ENCODE measurements around the gene TRAPPC4. TPM values are rescaled to one million over a fixed set of nuclear protein-coding genes. Genes with fewer than 3 reads are reported as not detected.

Gene TRAPPC4
- total RNA-seq, 2 donors from 2014 or later, result 60.0 to 66.8 TPM

- Histone ChIP-seq H3K27me3 (ENCODE audit: control insufficient read depth, insufficient read depth, low read length, poor library complexity, severe bottlenecking) (no peaks in the 10 kb centered on the region), H3K4me3 (ENCODE audit: low read length) (no peak overlapping the region), H3K9me3 (ENCODE audit: control insufficient read depth, low read length) (no peaks in the 10 kb centered on the region), H3K4me1 (ENCODE audit: control insufficient read depth, insufficient read depth, low read length) (no peaks in the 10 kb centered on the region), H3K36me3 (ENCODE audit: control insufficient read depth, insufficient read depth, low read length) (peaks cover 77% of the 10 kb centered on the region), H3K27ac (ENCODE audit: low read depth, low read length) (no peak overlapping the region), H3K9ac (ENCODE audit: extremely low read depth, low read length, poor library complexity, severe bottlenecking) (no peak overlapping the region)
- 94% methylated on average over 6 of the region's 6 CpGs for WGBS, 2 experiments (ENCODE audit: insufficient coverage in 1 of 2, insufficient read length in 1 of 2)
- DNase-seq, result no peak
- Mint-ChIP-seq H3K27ac (no peak overlapping the region), H3K4me3 (no peak overlapping the region), H3K9me3 (no peaks in the 10 kb centered on the region), H3K4me1 (peaks cover 9% of the 10 kb centered on the region), H3K36me3 (ENCODE audit: low read depth) (peaks cover 69% of the 10 kb centered on the region), H3K27me3 (ENCODE audit: insufficient read depth) (no peaks in the 10 kb centered on the region)
- TF ChIP-seq CTCF (conservative IDR thresholded peaks at IDR 0.05), result no peak
Observed at GRCh38 chr11:119046489-119046888, 27.9 kb downstream of the TRAPPC4 start.

GRCh38 chr11:119047205-119047604, 28.6 kb downstream of the TRAPPC4 start:
- no peak for DNase-seq
- H3K4me1 ChIP-seq (ENCODE audit: control insufficient read depth, insufficient read depth, low read length), result no peaks in the 10 kb centered on the region
- no peak overlapping the region for H3K27ac Mint-ChIP-seq
- no peaks in the 10 kb centered on the region for H3K27me3 Mint-ChIP-seq (ENCODE audit: insufficient read depth)
- no peak overlapping the region for H3K4me3 Mint-ChIP-seq
- H3K36me3 Mint-ChIP-seq (ENCODE audit: low read depth), result peaks cover 76% of the 10 kb centered on the region
- no peak overlapping the region for H3K27ac ChIP-seq (ENCODE audit: low read depth, low read length)
- no peak overlapping the region for H3K9ac ChIP-seq (ENCODE audit: extremely low read depth, low read length, poor library complexity, severe bottlenecking)
- no peaks in the 10 kb centered on the region for H3K27me3 ChIP-seq (ENCODE audit: control insufficient read depth, insufficient read depth, low read length, poor library complexity, severe bottlenecking)
- no peak overlapping the region for H3K4me3 ChIP-seq (ENCODE audit: low read length)
- no peaks in the 10 kb centered on the region for H3K9me3 Mint-ChIP-seq
- H3K36me3 ChIP-seq (ENCODE audit: control insufficient read depth, insufficient read depth, low read length), result peaks cover 84% of the 10 kb centered on the region
- 93 to 94% methylated on average over 6 of the region's 6 CpGs for WGBS, 2 experiments (ENCODE audit: insufficient coverage in 1 of 2, insufficient read length in 1 of 2)
- H3K9me3 ChIP-seq (ENCODE audit: control insufficient read depth, low read length), result no peaks in the 10 kb centered on the region
- no peak for TF ChIP-seq CTCF (conservative IDR thresholded peaks at IDR 0.05)
- H3K4me1 Mint-ChIP-seq, result peaks cover 9% of the 10 kb centered on the region

- Histone ChIP-seq H3K27me3 (ENCODE audit: control insufficient read depth, insufficient read depth, low read length, poor library complexity, severe bottlenecking) (no peaks in the 10 kb centered on the region), H3K27ac (ENCODE audit: low read depth, low read length) (no peak overlapping the region), H3K4me1 (ENCODE audit: control insufficient read depth, insufficient read depth, low read length) (no peaks in the 10 kb centered on the region), H3K4me3 (ENCODE audit: low read length) (no peak overlapping the region), H3K9me3 (ENCODE audit: control insufficient read depth, low read length) (no peaks in the 10 kb centered on the region), H3K9ac (ENCODE audit: extremely low read depth, low read length, poor library complexity, severe bottlenecking) (no peak overlapping the region), H3K36me3 (ENCODE audit: control insufficient read depth, insufficient read depth, low read length) (peaks cover 98% of the 10 kb centered on the region)
- Mint-ChIP-seq H3K4me1 (peaks cover 9% of the 10 kb centered on the region), H3K9me3 (no peaks in the 10 kb centered on the region), H3K36me3 (ENCODE audit: low read depth) (peaks cover 88% of the 10 kb centered on the region), H3K27me3 (ENCODE audit: insufficient read depth) (no peaks in the 10 kb centered on the region), H3K27ac (no peak overlapping the region), H3K4me3 (no peak overlapping the region)
- WGBS, 2 experiments (ENCODE audit: insufficient coverage in 1 of 2, insufficient read length in 1 of 2), result 94 to 98% methylated on average over 8 to 9 of the region's 9 CpGs
- DNase-seq, result no peak
- TF ChIP-seq CTCF (conservative IDR thresholded peaks at IDR 0.05), result no peak
Observed at GRCh38 chr11:119048644-119049043, 30.1 kb downstream of the TRAPPC4 start.
